Activated naive CD4-positive, alpha-beta T cell treated with anti-CD3 and anti-CD28 coated beads, Interleukin-2, amount 50 U/mL, for 16 hours (primary cell): ENCODE results near the gene NXPE3.

ENCODE experiments used
- DNase-seq: peaks from one replicate; pipeline ENCODE4 v3.0.0-alpha.2; 2020

The NXPE3 gene

GRCh38 chr3:101829874-101830273, 50.9 kb downstream of the NXPE3 start:
- no peak for DNase-seq

GRCh38 chr3:101833446-101833974, 54.5 kb downstream of the NXPE3 start:
- DNase-seq, result no peak

- DNase-seq, result no peak
Observed at GRCh38 chr3:101835676-101836075, 56.7 kb downstream of the NXPE3 start.

GRCh38 chr3:101836160-101836559, 57.1 kb downstream of the NXPE3 start:
- DNase-seq, result no peak

GRCh38 chr3:101836652-101837598, 57.9 kb downstream of the NXPE3 start:
- DNase-seq, result no peak

GRCh38 chr3:101838691-101839090, 59.7 kb downstream of the NXPE3 start:
- no peak for DNase-seq

GRCh38 chr3:101840066-101840465, 61.1 kb downstream of the NXPE3 start:
- no peak for DNase-seq

- no peak for DNase-seq
Observed at GRCh38 chr3:101842245-101842934, 63.4 kb downstream of the NXPE3 start.

- no peak for DNase-seq
Observed at GRCh38 chr3:101842935-101843330, 63.9 kb downstream of the NXPE3 start.

- DNase-seq, result no peak
Observed at GRCh38 chr3:101845425-101845824, 66.4 kb downstream of the NXPE3 start.

- DNase-seq, result no peak
Observed at GRCh38 chr3:101846709-101847108, 67.7 kb downstream of the NXPE3 start.

GRCh38 chr3:101847328-101847727, 68.3 kb downstream of the NXPE3 start:
- DNase-seq, result no peak

GRCh38 chr3:101848326-101848725, 69.3 kb downstream of the NXPE3 start:
- no peak for DNase-seq

- DNase-seq, result peak; percentile 89
Observed at GRCh38 chr3:101848754-101849713, 70.0 kb downstream of the NXPE3 start, which contains the start of gene NFKBIZ. NFKBIZ (plus strand) TSS chr3:101849514; CDS start chr3:101849629, 115 bp downstream.

GRCh38 chr3:101849714-101850245, 70.8 kb downstream of the NXPE3 start:
- peak; percentile 67 for DNase-seq

GRCh38 chr3:101850246-101851051, 71.4 kb downstream of the NXPE3 start:
- DNase-seq, result peak; percentile 40

- DNase-seq, result no peak
Observed at GRCh38 chr3:101851072-101851770, 72.2 kb downstream of the NXPE3 start.

- DNase-seq, result no peak
Observed at GRCh38 chr3:101851850-101852714, 73.1 kb downstream of the NXPE3 start.

- DNase-seq, result no peak
Observed at GRCh38 chr3:101852983-101853840, 74.2 kb downstream of the NXPE3 start.
